Uterus (tissue), 4 donors: Measurements from ENCODE around the gene TUSC2. TPM values are rescaled to one million over a fixed set of nuclear protein-coding genes. Genes with fewer than 3 reads are reported as not detected.

Source experiments
- DNase-seq, 2 donors: peaks; one replicate each; pipeline ENCODE4 v3.0.0-alpha.2; 2019 to 2020
- H3K27ac ChIP-seq, 2 donors: fragments of 200-600 bp; sonication (generic); 1 replicate in 1 of 2; 2 replicates in 1 of 2; pipeline ENCODE4 v1.5.1; 2016 to 2018
- H3K27me3 ChIP-seq, 2 donors: fragments of 200-600 bp; sonication (generic); one replicate each; pipeline ENCODE4 v1.5.1; 2018 to 2019; ENCODE audit warnings: control low read depth in 1 of 2
- H3K36me3 ChIP-seq, 2 donors: fragments of 200-600 bp; sonication (generic); one replicate each; pipeline ENCODE4 v1.5.1; 2019; ENCODE audit warnings: control low read depth in 1 of 2
- H3K4me1 ChIP-seq, 2 donors: fragments of 200-600 bp; sonication (generic); one replicate each; pipeline ENCODE4 v1.5.1; 2018 to 2019; ENCODE audit warnings: control low read depth in 1 of 2
- H3K4me3 ChIP-seq, 2 donors: fragments of 200-600 bp; sonication (generic); 1 replicate in 1 of 2; 2 replicates in 1 of 2; pipeline ENCODE4 v1.5.1; 2018 to 2019; ENCODE audit warnings: mild to moderate bottlenecking in 1 of 2
- H3K9me3 ChIP-seq, 2 donors: fragments of 200-600 bp; sonication (generic); one replicate each; pipeline ENCODE4 v1.5.1; 2019; ENCODE audit warnings: control low read depth in 1 of 2
- POLR2A ChIP-seq, 2 donors: fragments of 450-650 bp; IDR thresholded peaks; one replicate each; pipeline ENCODE4 v1.6.1; 2016; ENCODE audit warnings: antibody characterized with exemption in 2 of 2, mild to moderate bottlenecking in 1 of 2, moderate library complexity in 1 of 2
- intact Hi-C: fragments of 100-400 bp; cut with DNase I; formaldehyde crosslinking; loops from one replicate; pipeline ENCODE4 v1.15.1; 2023; ENCODE audit warnings: low total_unique reads
- total RNA-seq, 4 donors: library from RNA; depleted of rRNA in 3 of 4; stranded (reverse); fragments of >200 nt in 3 of 4; gene quantifications; one replicate each; pipeline versions ENCODE4 v1.1.0 to v1.2.4, GENCODE V29; 2014 to 2023
- TF ChIP-seq, protein P1 (sequence below), 4 experiments: fragments of 200-600 bp in 2 of 4; fragments of 450-650 bp in 2 of 4; sonication (generic) in 2 of 4; IDR thresholded peaks; one replicate each; pipeline ENCODE4 v1.5.1; 2016 to 2019; ENCODE audit warnings: antibody characterized with exemption in 4 of 4, mild to moderate bottlenecking in 2 of 4, moderate library complexity in 1 of 4
- donor health status: DM: yes; HTN: yes; CAD: no.

TUSC2 gene
- total RNA-seq, 4 donors from 2014 or later = 9.0 to 25.1 (median 21.3) TPM

- H3K4me1 ChIP-seq = peaks cover 0 to 32% of the 10 kb centered on the region in 2 donors
- H3K27ac ChIP-seq = peak overlapping the region; percentile 95 to 96
- no peaks in the 10 kb centered on the region for H3K36me3 ChIP-seq
- H3K9me3 ChIP-seq = no peaks in the 10 kb centered on the region
- no peak for TF ChIP-seq POLR2A (IDR thresholded peaks at IDR 0.05)
- TF ChIP-seq, protein P1, sequence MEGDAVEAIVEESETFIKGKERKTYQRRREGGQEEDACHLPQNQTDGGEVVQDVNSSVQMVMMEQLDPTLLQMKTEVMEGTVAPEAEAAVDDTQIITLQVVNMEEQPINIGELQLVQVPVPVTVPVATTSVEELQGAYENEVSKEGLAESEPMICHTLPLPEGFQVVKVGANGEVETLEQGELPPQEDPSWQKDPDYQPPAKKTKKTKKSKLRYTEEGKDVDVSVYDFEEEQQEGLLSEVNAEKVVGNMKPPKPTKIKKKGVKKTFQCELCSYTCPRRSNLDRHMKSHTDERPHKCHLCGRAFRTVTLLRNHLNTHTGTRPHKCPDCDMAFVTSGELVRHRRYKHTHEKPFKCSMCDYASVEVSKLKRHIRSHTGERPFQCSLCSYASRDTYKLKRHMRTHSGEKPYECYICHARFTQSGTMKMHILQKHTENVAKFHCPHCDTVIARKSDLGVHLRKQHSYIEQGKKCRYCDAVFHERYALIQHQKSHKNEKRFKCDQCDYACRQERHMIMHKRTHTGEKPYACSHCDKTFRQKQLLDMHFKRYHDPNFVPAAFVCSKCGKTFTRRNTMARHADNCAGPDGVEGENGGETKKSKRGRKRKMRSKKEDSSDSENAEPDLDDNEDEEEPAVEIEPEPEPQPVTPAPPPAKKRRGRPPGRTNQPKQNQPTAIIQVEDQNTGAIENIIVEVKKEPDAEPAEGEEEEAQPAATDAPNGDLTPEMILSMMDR (IDR thresholded peaks at IDR 0.05) = no peak
- DNase-seq = peak in 1 of 2 donors; percentile 31
- peak overlapping the region; percentile 71 to 83 for H3K4me3 ChIP-seq
- intact Hi-C loops = no loop called here
- H3K27me3 ChIP-seq = no peaks in the 10 kb centered on the region
Observed at GRCh38 chr3:50319894-50320625, 8.0 kb downstream of the TUSC2 start.

GRCh38 chr3:50319181-50319893, 8.7 kb downstream of the TUSC2 start:
- no peak for DNase-seq
- H3K27me3 ChIP-seq = no peaks in the 10 kb centered on the region
- H3K4me1 ChIP-seq = peaks cover 0 to 32% of the 10 kb centered on the region in 2 donors
- H3K36me3 ChIP-seq = no peaks in the 10 kb centered on the region
- H3K4me3 ChIP-seq = peak overlapping the region in 1 of 2 donors; percentile 83
- TF ChIP-seq, protein P1 (IDR thresholded peaks at IDR 0.05) = no peak
- TF ChIP-seq POLR2A (IDR thresholded peaks at IDR 0.05) = no peak
- intact Hi-C loops = no loop called here
- peak overlapping the region in 1 of 2 donors; percentile 95 for H3K27ac ChIP-seq
- no peaks in the 10 kb centered on the region for H3K9me3 ChIP-seq

GRCh38 chr3:50318615-50319014, 9.4 kb downstream of the TUSC2 start:
- Histone ChIP-seq H3K4me1 (peaks cover 0 to 32% of the 10 kb centered on the region in 2 donors), H3K36me3 (no peaks in the 10 kb centered on the region), H3K4me3 (no peak overlapping the region), H3K27me3 (no peaks in the 10 kb centered on the region), H3K27ac (peak overlapping the region in 1 of 2 donors; percentile 95), H3K9me3 (no peaks in the 10 kb centered on the region)
- TF ChIP-seq POLR2A (IDR thresholded peaks at IDR 0.05) = no peak
- TF ChIP-seq, protein P1 (IDR thresholded peaks at IDR 0.05) = no peak
- intact Hi-C loops = no loop called here
- no peak for DNase-seq

DNA sequence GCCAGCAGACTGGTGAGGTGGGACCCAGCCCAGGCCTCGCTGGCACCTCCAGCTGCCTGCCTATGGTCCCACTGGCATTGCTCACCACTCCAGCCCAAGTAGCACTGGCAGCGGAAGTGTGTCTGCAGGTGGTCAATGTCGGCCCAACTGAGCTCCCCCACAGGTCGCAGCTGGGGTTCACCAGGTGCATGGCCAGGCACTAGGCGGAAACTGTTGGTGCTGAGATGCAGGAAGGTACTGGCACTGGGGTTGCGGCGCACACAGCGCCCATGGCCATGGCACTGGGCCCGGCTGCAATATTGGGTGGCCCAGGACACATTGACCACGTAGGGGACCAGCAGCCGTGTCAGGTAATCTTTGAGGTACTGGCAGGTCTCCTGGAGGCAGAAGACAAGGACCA, 9.9 kb downstream of the TUSC2 start:
- TF ChIP-seq POLR2A (IDR thresholded peaks at IDR 0.05) = no peak
- TF ChIP-seq, protein P1 (IDR thresholded peaks at IDR 0.05) = no peak
- no peak for DNase-seq
- intact Hi-C loops = no loop called here
- peaks cover 0 to 32% of the 10 kb centered on the region in 2 donors for H3K4me1 ChIP-seq
- no peaks in the 10 kb centered on the region for H3K36me3 ChIP-seq
- peak overlapping the region in 1 of 2 donors; percentile 43 for H3K27ac ChIP-seq
- no peaks in the 10 kb centered on the region for H3K9me3 ChIP-seq
- no peak overlapping the region for H3K4me3 ChIP-seq
- no peaks in the 10 kb centered on the region for H3K27me3 ChIP-seq

- H3K27ac ChIP-seq = peak overlapping the region; percentile 43
- no peaks in the 10 kb centered on the region for H3K27me3 ChIP-seq
- no peaks in the 10 kb centered on the region for H3K9me3 ChIP-seq
- H3K4me3 ChIP-seq = no peak overlapping the region
- intact Hi-C loops = no loop called here
- peaks cover 0 to 28% of the 10 kb centered on the region in 2 donors for H3K4me1 ChIP-seq
- TF ChIP-seq, protein P1 (IDR thresholded peaks at IDR 0.05) = no peak
- no peak for TF ChIP-seq POLR2A (IDR thresholded peaks at IDR 0.05)
- H3K36me3 ChIP-seq = no peaks in the 10 kb centered on the region
- DNase-seq = no peak
Observed at GRCh38 chr3:50317300-50317699, 10.7 kb downstream of the TUSC2 start.
